ENCODE results near the gene EZH1.

DNA sequence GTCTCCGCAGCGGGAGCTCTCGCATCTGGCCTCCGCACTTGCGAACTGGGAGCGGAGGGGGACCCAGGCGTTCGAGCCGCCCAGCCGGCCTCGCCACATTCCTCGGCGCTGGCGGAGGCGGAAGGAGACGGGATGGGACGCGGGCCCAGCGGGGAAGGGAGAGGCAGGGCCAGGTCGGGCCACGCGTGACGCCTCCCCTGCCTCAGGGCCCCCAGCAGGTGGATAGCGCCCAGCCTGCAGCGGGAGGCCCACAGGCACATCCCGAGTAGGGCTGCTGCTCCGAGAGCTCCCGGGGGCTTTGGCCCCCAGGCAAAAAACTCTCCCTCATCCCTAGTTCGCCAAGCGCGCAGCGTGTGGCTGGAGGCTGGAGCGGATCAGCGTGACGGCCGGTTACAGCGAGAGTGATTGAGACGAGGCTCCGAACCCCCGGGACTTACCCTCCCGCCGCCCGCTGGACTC lies 68.8 kb downstream of the EZH1 start:
- TF ChIP-seq YY1 (IDR thresholded peaks at IDR 0.05; ENCODE audit: insufficient read depth, insufficient read length) (no peak), SUZ12 (IDR thresholded peaks at IDR 0.05; ENCODE audit: extremely low read depth, insufficient read depth, insufficient read length) (no peak)
